GM12865 (cell line): ENCODE data around the gene SAMM50.

Experiments used
- DNase-seq: peaks from one replicate; pipeline ENCODE4 v3.0.0; 2010; ENCODE audit warnings: low read depth
- H3K4me3 ChIP-seq: 2 replicates; pipeline ENCODE4 v1.5.1; 2011; ENCODE audit warnings: mild to moderate bottlenecking, low read depth, low read length, control low read depth
- TF ChIP-seq, protein P1 (sequence below): IDR thresholded peaks from 2 replicates; pipeline ENCODE4 v1.5.1; 2011; ENCODE audit warnings: low read length, control low read depth, low read depth, inconsistent platforms; ENCODE audit not compliant: insufficient read depth; ENCODE audit errors: missing control alignments

Gene SAMM50

GRCh38 chr22:43955883-43956782 lies 891 bp downstream of the SAMM50 start:
- peak; percentile 42 for DNase-seq
- TF ChIP-seq, protein P1, sequence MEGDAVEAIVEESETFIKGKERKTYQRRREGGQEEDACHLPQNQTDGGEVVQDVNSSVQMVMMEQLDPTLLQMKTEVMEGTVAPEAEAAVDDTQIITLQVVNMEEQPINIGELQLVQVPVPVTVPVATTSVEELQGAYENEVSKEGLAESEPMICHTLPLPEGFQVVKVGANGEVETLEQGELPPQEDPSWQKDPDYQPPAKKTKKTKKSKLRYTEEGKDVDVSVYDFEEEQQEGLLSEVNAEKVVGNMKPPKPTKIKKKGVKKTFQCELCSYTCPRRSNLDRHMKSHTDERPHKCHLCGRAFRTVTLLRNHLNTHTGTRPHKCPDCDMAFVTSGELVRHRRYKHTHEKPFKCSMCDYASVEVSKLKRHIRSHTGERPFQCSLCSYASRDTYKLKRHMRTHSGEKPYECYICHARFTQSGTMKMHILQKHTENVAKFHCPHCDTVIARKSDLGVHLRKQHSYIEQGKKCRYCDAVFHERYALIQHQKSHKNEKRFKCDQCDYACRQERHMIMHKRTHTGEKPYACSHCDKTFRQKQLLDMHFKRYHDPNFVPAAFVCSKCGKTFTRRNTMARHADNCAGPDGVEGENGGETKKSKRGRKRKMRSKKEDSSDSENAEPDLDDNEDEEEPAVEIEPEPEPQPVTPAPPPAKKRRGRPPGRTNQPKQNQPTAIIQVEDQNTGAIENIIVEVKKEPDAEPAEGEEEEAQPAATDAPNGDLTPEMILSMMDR: no peak
- peak overlapping the region; percentile 99 for H3K4me3 ChIP-seq

DNA sequence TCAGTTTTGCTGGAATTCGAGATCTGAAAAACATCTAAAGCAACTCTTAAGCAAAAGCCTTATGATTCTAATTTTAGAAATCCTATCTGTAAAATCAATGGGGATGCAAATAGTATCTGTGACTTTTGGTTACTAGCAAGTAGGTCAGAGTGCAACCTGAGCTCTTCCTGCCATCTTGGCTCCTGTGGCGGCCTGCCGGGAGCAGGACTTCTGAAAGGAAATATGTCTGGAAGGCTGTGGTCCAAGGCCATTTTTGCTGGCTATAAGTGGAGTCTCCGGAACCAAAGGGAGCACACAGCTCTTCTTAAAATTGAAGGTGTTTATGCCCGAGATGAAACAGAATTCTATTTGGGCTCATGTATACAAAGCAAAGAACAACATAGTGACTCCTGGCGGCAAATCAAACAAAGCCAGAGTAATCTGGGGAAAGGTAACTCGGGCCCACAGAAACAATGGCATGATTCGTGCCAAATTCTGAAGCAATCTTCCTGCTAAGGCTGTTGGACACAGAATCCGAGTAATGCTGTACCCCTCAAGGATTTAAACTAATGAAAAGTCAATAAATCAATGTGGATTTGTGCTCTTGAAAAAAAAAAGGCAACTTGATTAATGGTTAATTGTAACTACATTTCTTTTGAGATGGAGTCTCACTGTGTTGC lies 1.7 kb downstream of the SAMM50 start:
- TF ChIP-seq, protein P1: no peak
- DNase-seq: no peak
- H3K4me3 ChIP-seq: peak overlapping the region; percentile 99; the same call in 1 of the 2 replicates

DNA sequence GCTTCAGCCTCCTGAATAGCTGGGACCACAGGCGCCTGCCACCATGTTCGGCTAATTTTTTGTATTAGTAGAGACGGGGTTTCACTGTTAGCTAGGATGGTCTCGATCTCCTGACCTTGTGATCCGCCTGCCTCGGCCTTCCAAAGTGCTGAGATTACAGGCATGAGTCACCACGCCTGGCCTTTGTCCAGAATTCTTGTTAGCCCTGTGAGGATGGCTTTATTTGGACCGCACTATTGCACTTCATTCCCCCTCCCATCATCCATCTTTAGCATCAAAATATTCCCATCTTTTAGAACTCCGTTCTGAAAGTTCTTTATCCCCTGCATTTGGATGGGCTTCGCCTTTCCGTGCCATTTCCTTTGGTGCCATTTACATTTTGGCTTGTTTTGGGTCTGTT lies 2.6 kb downstream of the SAMM50 start:
- no peak for DNase-seq
- TF ChIP-seq, protein P1: no peak
- H3K4me3 ChIP-seq: no peak overlapping the region

DNA sequence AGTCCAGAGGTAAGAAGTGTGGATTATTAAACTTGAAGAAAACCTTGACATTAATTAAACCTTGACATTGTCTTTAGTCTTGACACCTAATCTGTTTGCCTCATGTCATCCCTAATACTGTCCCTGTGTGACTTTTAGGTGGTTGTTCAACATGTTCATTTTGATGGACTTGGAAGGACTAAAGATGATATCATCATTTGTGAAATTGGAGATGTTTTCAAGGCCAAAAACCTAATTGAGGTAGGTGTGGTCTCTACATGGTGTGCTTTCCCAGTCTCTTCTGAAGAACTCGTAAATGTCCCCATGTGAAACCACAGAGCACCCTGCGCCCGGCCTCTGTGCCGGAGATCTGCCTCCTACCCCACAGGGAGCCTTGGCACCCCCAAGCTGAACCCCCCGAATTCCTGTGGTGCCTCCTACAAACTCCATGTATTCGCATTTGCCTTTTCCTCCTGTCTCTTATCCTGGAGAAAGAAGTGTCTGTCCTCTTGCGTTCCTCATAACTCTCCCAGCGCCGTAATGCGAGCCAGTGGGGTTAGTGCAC lies 9.1 kb downstream of the SAMM50 start:
- DNase-seq: no peak
- TF ChIP-seq, protein P1: no peak
- no peak overlapping the region for H3K4me3 ChIP-seq

- DNase-seq: no peak
- TF ChIP-seq, protein P1: no peak
- H3K4me3 ChIP-seq: no peak overlapping the region
These were observed 11.8 kb downstream of the SAMM50 start for GRCh38 chr22:43967069-43967468.

GRCh38 chr22:43968614-43969013 lies 13.4 kb downstream of the SAMM50 start:
- DNase-seq: no peak
- TF ChIP-seq, protein P1: no peak
- no peak overlapping the region for H3K4me3 ChIP-seq
